Upper lobe of left lung (tissue), 6 donors: ENCODE measurements around the gene SIM2. TPM values are rescaled to one million over a fixed set of nuclear protein-coding genes. Genes with fewer than 3 reads are reported as not detected.
A peak's percentile ranks its signal among the peaks of the same experiment; 100 is the strongest.

Experiments
- ATAC-seq, 2 donors: fragments of 200-7000 bp; cut with Tn5 transposase; one replicate each; pipeline ENCODE4 v1.9.1; 2022; ENCODE audit warnings: mild to moderate bottlenecking in 2 of 2, moderate library complexity in 2 of 2; ENCODE audit not compliant: low FRiP score in 2 of 2
- DNase-seq, 2 donors: peaks; one replicate each; pipeline ENCODE4 v3.0.0-alpha.2; 2019 to 2020
- H3K27ac ChIP-seq, 4 donors: fragments of 200-600 bp; sonication (generic); one replicate each; pipeline ENCODE4 v1.5.1; 2016 to 2019
- H3K27me3 ChIP-seq, 4 donors: fragments of 200-600 bp; sonication (generic); one replicate each; pipeline ENCODE4 v1.5.1; 2017 to 2019
- H3K36me3 ChIP-seq, 4 donors: fragments of 200-600 bp; sonication (generic); one replicate each; pipeline ENCODE4 v1.5.1; 2016 to 2019
- H3K4me1 ChIP-seq, 4 donors: fragments of 200-600 bp; sonication (generic); one replicate each; pipeline ENCODE4 v1.5.1; 2018 to 2019
- H3K4me3 ChIP-seq, 4 donors: fragments of 200-600 bp; sonication (generic); one replicate each; pipeline ENCODE4 v1.5.1; 2017 to 2019; ENCODE audit warnings: mild to moderate bottlenecking in 2 of 4, moderate library complexity in 1 of 4
- H3K9me3 ChIP-seq, 4 donors: fragments of 200-600 bp; sonication (generic); one replicate each; pipeline ENCODE4 v1.5.1; 2018 to 2019
- EP300 ChIP-seq, 4 donors: sonication (generic); formaldehyde crosslinking; IDR thresholded peaks; one replicate each; pipeline ENCODE4 v1.5.1; 2017; ENCODE audit warnings: antibody characterized with exemption in 4 of 4, control low read depth in 2 of 4
- POLR2A ChIP-seq, 4 donors: fragments of 450-650 bp; IDR thresholded peaks; one replicate each; pipeline ENCODE4 v1.5.1; 2016 to 2017; ENCODE audit warnings: antibody characterized with exemption in 4 of 4, mild to moderate bottlenecking in 2 of 4
- POLR2AphosphoS5 ChIP-seq, 2 donors: sonication (generic); formaldehyde crosslinking; IDR thresholded peaks; one replicate each; pipeline ENCODE4 v1.5.1; 2017; ENCODE audit warnings: antibody characterized with exemption in 2 of 2
- WGBS, 2 donors: methylation state at CpG; one replicate each; pipeline ENCODE4 v1.1.5; 2017 to 2018; 5-methylcytosine and 5-hydroxymethylcytosine counted together
- total RNA-seq, 6 donors: library from RNA; depleted of rRNA in 4 of 6; stranded (reverse); fragments of >200 nt in 4 of 6; gene quantifications; one replicate each; pipeline versions ENCODE4 v1.1.0 to v1.2.1, GENCODE V29; 2016 to 2021
- TF ChIP-seq, protein P1 (sequence below), 6 experiments: fragments of 450-650 bp in 4 of 6; fragments of 200-600 bp in 2 of 6; sonication (generic) in 2 of 6; IDR thresholded peaks; one replicate each; pipeline ENCODE4 v1.5.1; 2016 to 2019; ENCODE audit warnings: antibody characterized with exemption in 6 of 6
- donor health status: DM: no; HTN: no; CAD: no; lungs with moderate emphysema.
- donor health status: DM: no; HTN: yes; CAD: no; lungs with severe emphysema.

SIM2 gene
- total RNA-seq, 6 donors from 2014 or later, result 0.10 to 1.6 (median 0.50) TPM; not detected in 2

DNA sequence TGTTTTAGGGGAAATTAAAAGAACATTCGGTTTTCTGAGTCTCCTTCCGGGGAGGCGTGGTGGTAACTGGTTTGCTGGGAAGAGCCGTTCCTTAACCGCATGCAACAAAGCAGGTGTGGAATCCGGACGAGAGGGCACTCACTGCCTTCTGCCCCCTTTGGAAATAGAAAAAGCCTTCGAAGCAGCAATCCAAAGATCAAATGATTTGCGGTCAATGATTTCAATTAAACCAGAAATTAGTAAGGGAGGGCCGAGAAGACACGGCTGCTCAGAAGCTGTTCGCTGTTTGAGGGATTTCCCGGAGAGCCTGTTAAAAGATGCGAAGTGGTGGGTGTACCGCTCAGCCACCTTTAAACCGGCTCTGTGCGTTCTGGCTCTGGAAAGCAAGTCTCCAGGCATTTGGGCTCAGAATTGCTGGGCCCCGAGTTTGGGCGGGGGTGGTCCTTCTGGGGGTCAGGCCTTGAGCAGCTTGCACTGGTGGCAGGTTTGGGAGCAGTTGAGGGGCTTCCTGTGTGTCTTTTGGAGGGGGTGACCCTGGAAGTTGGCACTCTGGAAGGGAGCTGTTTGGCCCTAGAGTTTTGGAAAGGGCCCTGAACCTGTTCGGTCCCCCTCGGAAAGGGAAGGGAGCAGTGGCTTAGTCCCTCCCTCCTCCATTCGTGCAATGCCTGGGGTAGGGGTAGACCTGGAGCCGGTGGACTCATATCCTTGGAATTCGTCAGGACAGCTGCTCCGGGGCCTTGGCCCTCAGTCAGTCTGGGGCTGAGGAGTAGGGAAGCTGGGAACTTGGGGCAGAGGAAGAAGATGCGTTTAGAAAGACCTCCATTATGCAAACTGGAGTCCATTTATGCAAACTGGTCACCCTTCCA is 3.1 kb downstream of the SIM2 start:
- H3K27me3 ChIP-seq, result peaks cover 0 to 99% (median 66%) of the 10 kb centered on the region in 4 donors
- H3K36me3 ChIP-seq, result no peaks in the 10 kb centered on the region
- DNase-seq (no peak), ATAC-seq (no peak)
- TF ChIP-seq, protein P1, sequence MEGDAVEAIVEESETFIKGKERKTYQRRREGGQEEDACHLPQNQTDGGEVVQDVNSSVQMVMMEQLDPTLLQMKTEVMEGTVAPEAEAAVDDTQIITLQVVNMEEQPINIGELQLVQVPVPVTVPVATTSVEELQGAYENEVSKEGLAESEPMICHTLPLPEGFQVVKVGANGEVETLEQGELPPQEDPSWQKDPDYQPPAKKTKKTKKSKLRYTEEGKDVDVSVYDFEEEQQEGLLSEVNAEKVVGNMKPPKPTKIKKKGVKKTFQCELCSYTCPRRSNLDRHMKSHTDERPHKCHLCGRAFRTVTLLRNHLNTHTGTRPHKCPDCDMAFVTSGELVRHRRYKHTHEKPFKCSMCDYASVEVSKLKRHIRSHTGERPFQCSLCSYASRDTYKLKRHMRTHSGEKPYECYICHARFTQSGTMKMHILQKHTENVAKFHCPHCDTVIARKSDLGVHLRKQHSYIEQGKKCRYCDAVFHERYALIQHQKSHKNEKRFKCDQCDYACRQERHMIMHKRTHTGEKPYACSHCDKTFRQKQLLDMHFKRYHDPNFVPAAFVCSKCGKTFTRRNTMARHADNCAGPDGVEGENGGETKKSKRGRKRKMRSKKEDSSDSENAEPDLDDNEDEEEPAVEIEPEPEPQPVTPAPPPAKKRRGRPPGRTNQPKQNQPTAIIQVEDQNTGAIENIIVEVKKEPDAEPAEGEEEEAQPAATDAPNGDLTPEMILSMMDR (IDR thresholded peaks at IDR 0.05), result no peak
- TF ChIP-seq POLR2A (IDR thresholded peaks at IDR 0.05) (no peak), POLR2AphosphoS5 (IDR thresholded peaks at IDR 0.05) (no peak), EP300 (IDR thresholded peaks at IDR 0.05) (no peak)
- peak overlapping the region in 1 of 4 donors; percentile 6 for H3K4me3 ChIP-seq
- WGBS, 2 donors, result 14 to 15% methylated on average over 22 to 26 of the region's 26 CpGs
- no peaks in the 10 kb centered on the region for H3K9me3 ChIP-seq
- no peak overlapping the region for H3K27ac ChIP-seq
- H3K4me1 ChIP-seq, result peaks cover 54 to 77% (median 60%) of the 10 kb centered on the region in 4 donors

DNA sequence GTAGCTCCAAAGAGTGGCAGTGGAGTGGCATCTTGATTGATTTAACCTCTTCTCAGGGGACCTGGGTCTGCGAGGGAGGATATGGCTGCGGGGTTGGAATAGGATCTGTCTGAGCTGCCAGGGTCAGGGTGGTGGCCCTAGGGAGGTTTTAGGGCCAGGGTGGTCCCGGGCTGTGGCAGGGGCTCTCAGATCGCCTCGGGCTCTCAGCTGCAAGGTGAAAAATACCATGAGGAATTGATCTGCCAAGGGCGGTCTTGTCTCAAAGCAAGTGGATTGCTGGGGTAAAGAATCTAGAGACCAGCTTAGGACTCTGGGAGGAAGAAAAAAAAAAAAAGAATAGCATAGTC is 3.7 kb downstream of the SIM2 start:
- Histone ChIP-seq H3K9me3 (no peaks in the 10 kb centered on the region), H3K4me1 (peaks cover 54 to 77% (median 58%) of the 10 kb centered on the region in 4 donors), H3K27ac (no peak overlapping the region), H3K36me3 (no peaks in the 10 kb centered on the region), H3K27me3 (peaks cover 0 to 99% (median 64%) of the 10 kb centered on the region in 4 donors), H3K4me3 (no peak overlapping the region)
- DNase-seq, result no peak
- WGBS, 2 donors, result 28 to 45% methylated on average over 6 of the region's 6 CpGs
- TF ChIP-seq POLR2A (IDR thresholded peaks at IDR 0.05), result no peak
- TF ChIP-seq EP300 (IDR thresholded peaks at IDR 0.05), result no peak
- TF ChIP-seq, protein P1 (IDR thresholded peaks at IDR 0.05), result no peak
- no peak for TF ChIP-seq POLR2AphosphoS5 (IDR thresholded peaks at IDR 0.05)
- ATAC-seq, result no peak

DNA sequence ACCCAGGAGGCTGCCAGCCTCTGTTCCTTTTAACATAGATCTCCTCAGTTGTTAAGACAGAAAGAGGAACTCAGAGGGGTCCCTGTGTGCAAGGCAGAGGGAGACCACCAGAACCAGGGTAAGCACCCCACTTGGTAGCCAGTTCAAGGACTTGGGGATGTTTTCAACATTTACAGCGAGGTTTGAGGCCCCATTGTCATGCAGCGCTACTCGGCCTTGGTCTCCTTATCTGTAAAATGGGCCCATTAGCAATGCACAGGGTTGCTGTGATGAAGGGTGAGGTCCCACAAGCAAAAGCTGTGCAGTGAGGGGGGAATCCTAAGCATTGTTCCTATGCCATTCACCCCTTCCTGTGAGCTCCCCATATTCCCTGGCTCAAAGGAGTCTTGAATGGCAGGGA is 4.2 kb downstream of the SIM2 start:
- DNase-seq (no peak), ATAC-seq (no peak)
- TF ChIP-seq, protein P1 (IDR thresholded peaks at IDR 0.05), result no peak
- TF ChIP-seq POLR2A (IDR thresholded peaks at IDR 0.05), result no peak
- TF ChIP-seq POLR2AphosphoS5 (IDR thresholded peaks at IDR 0.05), result no peak
- no peak for TF ChIP-seq EP300 (IDR thresholded peaks at IDR 0.05)
- 40 to 51% methylated on average over 1 to 3 of the region's 3 CpGs for WGBS, 2 donors
- Histone ChIP-seq H3K9me3 (no peaks in the 10 kb centered on the region), H3K27me3 (peaks cover under 1 to 99% (median 61%) of the 10 kb centered on the region in 4 donors), H3K27ac (no peak overlapping the region), H3K4me1 (peaks cover 54 to 77% (median 58%) of the 10 kb centered on the region in 4 donors), H3K36me3 (no peaks in the 10 kb centered on the region), H3K4me3 (no peak overlapping the region)

DNA sequence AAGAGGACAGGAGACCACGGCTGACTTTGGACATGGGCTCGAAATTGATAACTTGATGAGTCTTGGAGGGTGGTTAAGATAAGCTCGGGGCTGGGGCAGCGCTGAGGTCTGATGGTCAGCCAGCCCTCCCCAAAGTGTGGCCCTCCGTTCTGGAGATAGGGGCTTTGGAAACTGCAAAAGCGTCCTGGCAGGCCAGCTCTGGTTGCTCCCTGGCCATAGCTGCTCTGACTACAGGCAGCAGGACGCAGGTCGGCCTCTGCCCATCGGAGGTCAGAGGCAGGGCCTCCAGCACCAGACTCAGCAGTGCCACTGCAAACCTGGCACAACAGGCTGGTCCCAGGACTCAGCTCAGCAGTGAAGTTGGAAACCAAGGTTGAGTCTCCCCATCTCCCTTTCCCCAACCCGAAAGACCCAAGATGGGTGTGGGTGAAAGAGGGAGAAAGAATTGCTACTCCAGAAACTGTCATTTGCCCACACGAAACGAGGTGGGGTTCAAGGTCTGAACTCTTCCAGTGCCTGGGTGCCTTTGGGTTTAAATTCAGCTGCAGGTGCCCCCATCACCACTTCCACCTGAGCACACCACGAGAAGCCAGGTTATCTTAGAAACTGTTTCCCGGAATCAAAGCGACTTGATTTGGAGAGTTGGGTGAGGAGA is 4.8 kb downstream of the SIM2 start:
- Histone ChIP-seq H3K36me3 (no peaks in the 10 kb centered on the region), H3K27ac (no peak overlapping the region), H3K27me3 (peaks cover 3 to 99% (median 63%) of the 10 kb centered on the region in 4 donors), H3K4me1 (peaks cover 54 to 77% (median 58%) of the 10 kb centered on the region in 4 donors), H3K9me3 (no peaks in the 10 kb centered on the region), H3K4me3 (no peak overlapping the region)
- TF ChIP-seq POLR2A (IDR thresholded peaks at IDR 0.05), result no peak
- no peak for TF ChIP-seq EP300 (IDR thresholded peaks at IDR 0.05)
- TF ChIP-seq, protein P1 (IDR thresholded peaks at IDR 0.05), result no peak
- TF ChIP-seq POLR2AphosphoS5 (IDR thresholded peaks at IDR 0.05), result no peak
- no peak for DNase-seq
- 14 to 24% methylated on average over 10 to 15 of the region's 15 CpGs for WGBS, 2 donors
- no peak for ATAC-seq
